8988T (cell line): ENCODE results near the gene PALMD.

ENCODE experiments used
- DNase-seq: peaks from one replicate; pipeline ENCODE4 v3.0.0; 2011

PALMD gene

DNA sequence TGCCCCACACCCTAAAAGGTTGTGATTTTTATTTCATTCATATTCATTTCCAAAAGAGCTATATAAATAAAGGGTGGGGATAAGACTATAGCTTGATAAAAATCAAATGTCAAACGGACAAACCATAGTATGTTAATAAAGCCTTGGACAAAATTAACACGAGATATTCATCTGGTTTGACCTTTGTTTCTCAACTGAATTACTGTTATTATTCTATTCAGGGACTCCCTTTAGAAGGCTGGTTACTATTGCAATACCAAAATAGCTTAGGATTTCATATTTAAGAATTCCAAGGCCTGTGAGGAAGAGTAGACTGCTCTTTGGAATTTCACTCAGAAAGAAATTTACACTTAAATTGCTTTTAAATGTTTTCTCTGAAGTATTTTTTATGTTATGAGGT is 10.2 kb upstream of the PALMD start:
- no peak for DNase-seq

DNA sequence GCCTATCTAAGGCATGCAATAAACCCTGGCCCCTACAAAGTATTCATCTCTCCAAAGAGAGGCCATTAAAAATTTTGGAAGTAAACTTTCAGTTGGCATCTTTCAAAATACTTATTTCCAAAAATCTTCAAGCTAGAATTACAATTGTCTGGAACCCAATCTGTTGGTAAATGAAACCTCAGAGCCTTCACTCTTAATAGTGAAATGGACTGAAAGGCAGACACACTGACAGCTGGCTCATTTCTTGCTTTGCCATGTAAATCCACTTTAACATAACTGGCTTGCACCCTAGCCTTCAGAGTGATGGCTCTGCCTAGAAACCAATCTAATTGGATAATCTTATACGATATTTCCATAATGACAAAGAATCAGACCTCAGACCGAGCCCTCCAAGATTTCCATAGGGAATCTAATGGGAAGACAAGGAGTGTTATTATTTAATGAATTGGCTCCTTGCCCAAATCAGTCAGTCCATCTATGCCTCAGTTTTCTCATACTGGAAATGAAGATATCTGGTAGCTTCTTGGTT is 9.2 kb upstream of the PALMD start:
- no peak for DNase-seq

DNA sequence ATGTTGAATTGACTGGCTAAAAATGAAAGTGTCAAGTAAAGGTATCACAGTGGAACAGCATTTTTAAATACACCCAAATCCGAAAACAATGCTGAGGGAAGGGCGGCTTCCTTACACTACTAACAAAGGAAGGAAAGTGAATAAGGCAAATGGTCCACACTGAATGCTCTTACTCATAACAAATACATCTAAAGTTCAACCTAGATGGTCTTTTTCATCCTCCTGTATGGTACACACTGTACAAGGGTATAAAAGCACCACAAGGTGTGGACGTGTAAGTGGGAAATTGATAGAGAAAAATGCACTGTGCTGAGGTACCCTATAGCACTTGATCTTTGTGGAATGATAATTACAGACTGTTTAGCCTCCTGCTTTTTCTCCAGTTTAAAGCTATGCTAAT is 7.1 kb upstream of the PALMD start:
- DNase-seq: no peak

DNA sequence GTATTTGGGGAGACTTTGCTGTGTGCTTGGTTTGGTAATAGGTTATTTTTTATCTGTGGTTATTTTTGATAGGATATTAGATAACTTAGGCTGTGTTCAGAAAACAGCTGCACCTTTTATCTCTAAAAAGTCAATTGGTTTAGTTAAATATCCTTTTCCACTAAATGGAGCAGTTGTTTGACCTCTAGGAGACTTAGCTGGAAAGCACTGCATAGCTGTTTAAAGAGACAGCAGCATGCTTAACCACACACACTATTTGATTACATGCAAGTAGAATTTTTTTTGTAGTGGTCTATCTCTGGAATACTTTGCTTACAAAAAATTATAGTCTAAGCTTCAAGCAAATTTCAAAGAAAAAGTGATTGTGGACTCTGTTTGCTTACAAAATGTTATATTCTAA is 6.5 kb upstream of the PALMD start:
- no peak for DNase-seq

DNA sequence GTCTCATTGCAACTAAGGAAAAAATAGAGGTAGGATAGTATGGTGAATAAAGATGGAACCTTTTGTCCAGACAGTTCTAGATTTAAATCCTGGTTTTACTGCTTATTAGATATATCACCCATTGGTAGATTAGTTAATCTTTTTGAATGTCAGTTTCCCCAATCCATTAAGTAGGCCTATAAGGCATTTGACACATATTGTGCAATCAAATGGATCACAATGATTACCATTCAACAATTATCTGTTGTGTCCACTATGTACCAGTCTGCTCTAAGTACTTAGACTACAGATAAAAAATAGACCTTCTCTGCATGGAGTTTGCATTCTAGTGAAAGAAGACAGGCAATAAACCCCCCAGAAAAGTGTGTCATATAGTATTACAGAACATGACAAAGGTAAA is 6.0 kb upstream of the PALMD start:
- DNase-seq: no peak

DNA sequence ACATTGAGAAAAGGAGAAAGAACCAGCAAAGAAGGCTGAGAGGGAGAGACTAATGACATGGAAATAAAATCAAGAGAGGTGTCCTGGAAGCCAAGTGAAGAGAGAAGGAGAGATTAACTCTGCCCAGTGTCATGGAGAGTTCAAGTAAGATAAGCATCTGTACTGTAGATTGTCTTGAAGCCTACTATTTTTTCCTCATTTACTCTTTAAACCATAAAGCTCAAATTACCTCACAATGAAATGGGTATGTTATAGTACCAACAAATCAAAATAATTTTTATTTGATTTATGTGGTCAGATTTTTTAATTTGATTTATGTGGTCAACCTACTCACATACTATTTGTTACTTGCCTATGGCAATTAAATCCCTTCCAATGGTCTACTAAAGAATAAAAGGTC is 5.2 kb upstream of the PALMD start:
- no peak for DNase-seq

DNA sequence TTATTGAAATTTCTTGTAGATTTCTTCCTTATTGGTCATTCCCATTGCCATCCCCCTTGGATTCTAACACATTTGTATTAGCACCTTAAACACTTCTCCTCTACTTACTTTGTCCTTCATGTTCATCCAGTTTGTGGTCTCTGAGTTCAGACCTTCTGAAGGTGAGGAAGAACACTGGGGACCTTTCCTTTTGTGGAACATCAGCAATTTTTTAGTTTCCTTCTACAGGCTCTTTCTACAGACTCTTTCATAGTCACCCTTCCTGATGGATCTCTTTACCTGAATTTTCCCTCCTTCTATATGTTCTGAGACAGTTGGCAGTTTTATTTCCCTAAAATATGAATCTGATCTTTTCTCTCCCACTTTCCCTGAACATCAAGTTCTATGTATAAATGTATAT is 4.4 kb upstream of the PALMD start:
- no peak for DNase-seq

DNA sequence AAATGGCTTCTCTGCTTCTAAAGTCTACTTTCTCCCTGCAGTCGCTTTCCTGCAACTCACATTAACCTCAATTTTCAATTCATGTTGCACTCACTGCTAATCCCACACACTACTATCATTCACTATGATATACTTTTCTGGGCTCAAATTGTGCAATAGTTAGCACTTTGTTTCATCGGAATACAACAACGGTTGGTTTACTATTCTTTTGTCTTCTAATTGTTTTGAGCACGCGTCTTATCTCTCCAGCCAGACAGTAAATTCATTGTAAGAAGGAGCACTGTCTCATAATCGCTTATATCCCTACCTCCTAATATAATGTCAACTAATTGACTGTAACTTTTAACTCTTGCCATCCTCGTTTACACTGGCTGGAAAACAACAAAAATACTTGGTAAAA is 3.9 kb upstream of the PALMD start:
- DNase-seq: no peak

DNA sequence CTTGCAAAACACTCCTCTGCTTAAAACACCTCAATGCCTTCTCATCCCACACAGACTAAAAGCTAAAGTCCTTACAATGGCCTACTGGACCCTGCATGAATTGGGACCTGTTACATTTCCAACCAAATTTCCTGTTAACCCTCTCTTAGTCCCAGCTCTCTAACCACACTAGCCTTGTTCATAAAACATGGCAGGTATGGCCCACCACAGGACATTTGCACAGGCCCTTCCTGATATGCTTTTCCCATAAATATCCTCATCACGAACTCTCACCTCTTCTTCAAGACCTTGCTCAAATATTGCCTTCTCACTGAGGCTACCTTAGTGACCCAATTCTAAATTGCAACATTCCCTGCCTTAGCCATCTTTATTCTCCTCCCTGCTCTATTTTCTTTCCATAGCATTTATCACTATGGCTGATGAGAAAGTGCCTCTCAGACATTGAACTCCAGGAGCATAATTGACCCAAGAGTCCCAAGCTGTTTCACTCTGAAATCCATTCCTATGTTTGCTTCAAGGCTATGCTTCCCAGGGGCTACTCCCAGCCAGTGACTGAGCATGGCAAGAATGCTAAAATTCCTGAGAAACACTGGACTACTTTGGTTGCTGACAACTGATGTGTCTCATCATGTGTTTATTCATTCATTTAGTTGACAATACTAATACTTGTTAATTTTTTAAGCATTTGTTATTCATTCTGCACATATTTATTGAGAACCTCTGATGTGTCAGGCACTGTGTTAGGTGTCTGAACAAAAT is 2.7 kb upstream of the PALMD start:
- no peak for DNase-seq

DNA sequence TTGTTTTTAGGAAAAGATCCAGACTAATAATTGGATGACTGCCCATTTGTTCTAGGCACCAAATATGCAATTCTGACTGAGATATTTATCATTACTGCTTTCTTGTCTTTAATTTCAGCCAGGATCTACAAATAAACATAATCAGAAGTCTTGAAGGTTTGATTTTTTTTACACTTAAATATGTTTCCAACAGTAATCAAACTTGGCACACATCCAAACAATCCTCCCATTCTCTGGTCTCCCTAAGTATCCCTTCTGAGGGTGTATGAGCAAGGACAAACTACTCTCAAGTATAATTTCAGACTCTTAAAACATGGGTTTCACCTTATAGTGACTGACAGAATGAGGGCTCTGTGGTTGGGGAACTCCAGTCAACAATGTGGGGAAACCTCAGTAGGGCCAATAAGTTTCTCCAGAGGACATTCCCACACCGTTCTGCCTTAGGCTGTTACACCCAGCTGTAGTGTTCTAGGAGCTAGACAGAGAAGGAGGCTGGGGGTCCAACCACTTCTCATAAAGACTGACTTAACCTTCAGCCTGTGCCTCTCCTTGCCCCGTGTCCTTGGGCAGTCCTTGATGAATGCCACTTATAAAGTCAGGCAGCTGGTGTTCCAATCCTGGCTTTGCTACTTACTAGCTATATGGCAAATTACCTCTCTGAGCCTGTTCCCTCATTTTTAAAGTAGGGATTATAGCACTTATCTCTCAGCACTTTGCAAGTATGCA is 1.5 kb upstream of the PALMD start:
- DNase-seq: no peak

DNA sequence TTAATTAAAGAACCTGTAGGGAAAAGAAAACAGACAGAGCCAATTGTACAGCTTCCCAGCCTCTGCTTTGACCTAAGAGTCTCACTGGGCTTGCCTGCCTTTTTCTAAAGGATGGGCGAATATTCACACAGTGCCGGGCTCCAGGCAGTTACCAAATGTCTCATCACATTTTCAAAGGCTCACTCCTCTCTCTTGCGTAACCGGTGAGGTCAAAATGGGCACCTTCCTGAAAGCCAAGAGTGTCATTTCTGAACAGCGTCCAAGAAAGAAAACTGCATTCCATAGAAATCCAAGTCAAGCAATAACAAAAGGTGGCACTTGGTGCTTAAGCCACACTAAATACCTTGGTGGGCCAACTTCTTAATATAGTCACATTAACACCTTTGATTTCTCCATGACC is 710 bp upstream of the PALMD start:
- DNase-seq: no peak

DNA sequence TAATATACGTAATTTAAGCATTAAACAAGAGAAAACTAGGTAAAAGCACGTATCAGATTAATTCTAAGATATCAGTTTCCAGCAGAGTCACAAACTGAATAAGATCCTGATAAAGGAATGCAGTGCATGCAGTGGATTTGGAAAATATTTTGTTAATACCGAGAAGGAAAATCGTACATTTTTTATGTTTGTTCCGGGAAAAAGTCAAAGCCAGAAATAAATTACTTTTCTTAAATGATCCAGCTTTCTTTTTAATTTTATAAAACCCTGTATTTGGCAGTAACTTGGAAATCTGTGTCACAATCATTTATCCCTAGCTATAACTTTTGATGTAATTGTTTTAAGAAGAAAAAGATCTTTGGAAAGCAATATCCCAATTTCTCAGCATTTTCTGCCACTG is 955 bp downstream of the PALMD start:
- no peak for DNase-seq

DNA sequence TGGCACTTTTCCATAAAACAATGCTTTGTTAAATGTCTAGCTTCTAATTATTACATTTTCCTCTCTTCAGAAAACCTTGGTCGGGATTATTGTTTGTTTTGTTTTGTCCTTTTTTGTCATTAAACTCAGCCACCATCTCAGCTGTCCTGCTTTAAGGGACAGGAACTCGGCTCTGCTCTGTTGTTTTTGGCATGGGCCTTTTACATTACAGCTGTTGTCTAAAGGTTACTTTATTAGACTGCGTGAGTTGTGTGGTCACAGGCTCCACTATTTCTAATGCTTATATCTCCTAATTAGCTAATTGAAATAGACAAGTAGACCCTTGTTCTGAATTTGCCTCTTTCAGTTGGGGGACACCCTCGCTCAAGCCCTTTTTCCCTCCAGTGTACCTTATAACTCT is 1.6 kb downstream of the PALMD start:
- DNase-seq: no peak

DNA sequence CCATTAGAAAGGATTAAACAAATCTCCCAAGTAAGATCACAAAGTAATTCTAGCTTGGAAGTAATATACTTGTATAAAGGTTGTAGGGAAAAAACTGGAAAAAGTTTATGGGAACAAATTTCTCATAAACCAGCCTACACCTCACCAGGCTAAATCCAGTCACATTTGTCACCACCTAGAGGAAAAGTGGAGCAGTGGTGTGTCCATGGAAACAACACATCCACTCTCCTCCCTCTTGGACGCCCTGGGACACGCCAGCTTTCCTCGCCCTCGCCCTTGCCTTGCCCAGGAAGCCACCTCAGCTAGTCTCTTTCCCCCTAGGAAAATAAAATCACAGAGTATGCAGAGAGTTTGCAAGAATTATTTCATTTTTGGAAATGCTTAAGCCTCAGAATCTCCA is 2.2 kb downstream of the PALMD start:
- no peak for DNase-seq

DNA sequence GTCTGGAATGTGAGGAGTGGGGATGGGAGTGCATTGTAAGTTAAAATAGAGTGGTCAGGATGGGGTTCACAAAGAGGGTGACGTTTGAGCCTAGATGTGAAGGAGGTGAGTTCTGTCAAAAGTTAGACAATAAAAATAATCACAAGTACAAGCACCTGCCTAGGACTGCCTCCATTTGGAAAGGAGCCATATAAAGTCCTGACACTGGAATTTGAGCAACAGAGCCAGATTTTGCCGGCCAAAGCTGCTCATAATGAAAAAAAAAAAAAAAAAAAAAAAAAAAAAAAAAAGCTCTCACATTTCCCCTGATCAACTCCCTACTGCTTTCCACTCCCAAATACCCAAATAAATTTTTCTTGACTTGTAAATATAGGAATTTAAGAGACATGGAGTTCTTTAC is 4.1 kb downstream of the PALMD start:
- DNase-seq: no peak

DNA sequence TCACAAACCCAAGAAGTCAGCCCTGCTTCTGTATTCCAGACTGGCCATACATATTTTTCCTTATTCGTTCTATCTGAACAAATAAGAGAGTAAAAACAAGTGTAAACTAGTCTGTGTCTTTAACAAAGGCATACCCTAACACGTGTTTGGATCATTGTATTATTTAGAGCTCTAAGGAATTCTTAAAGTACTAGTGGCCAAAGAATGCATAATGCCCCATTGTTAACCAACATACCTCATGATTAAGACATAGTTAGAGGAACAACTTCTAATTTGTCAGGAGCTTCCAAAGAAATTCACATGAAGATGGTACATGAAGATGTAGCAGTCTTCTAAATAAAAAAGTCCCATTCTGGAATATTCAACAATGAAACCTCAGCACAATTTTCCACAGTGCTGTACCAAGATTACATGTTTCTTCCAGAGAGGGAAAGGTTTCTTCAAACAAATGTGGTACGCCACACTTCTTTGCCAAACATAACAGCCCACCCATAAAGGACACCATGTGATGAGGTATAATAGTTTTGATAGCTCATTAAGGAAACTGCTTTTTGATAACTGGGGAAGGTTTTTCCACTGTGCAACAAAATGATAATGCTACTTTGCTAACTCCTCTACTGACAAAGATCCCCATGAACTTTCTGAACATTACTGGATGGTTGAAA is 5.0 kb downstream of the PALMD start:
- DNase-seq: no peak

DNA sequence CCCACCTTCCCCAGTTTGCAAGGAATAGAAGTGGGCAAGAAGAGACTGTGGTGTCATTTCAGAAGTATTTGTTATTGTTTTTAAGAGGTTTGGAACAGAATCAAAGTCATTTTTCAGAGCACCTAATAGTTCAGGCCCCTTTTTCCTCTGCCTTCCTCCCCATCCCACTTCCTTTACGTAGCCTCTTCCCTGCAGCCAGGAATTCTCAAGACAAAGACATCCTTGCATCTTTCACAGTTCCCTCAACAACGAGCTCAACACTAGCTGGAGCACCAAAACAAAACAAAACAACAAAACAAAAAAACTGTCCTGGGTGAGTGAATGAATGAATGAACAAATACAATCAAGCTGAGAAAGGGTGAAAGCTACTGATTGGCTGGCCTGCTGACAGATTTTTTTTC is 7.0 kb downstream of the PALMD start:
- no peak for DNase-seq

DNA sequence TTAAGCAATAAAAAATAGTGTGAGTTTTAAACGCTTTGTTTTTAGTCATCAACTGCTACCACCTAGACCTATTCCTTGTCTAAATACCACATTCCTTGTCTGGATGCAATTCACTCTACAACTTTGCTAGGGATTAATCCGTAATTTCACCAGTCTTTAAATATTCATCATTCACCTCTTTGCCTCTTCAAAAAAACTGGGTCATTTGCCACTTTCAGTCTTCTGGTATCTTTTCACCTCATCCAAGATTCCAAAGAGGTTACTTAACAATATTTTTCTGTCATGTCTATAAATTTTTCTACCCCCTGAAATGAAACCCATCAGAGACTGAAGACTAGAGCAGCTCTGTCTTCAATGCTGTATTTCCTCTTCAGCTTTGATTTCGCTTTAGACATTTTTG is 9.5 kb downstream of the PALMD start:
- no peak for DNase-seq

DNA sequence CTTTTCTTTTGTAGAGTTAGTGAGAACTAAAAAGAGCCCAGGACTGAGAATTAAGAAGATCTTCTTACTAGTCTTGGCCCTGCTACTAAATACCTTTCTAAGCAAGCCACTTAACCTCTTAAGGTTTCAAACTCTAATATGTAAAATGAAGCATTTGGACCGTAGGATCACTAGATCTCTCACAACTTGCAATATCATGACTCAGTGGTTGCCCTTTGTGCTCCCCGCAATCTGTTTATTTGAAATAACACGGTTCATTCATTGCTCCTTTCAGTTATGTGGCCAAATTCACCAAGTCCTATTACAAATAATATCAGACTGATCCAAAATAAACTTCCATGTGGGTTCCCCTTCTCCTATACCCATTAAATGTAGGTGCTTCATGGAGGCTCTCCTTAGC is 10.8 kb downstream of the PALMD start:
- no peak for DNase-seq

DNA sequence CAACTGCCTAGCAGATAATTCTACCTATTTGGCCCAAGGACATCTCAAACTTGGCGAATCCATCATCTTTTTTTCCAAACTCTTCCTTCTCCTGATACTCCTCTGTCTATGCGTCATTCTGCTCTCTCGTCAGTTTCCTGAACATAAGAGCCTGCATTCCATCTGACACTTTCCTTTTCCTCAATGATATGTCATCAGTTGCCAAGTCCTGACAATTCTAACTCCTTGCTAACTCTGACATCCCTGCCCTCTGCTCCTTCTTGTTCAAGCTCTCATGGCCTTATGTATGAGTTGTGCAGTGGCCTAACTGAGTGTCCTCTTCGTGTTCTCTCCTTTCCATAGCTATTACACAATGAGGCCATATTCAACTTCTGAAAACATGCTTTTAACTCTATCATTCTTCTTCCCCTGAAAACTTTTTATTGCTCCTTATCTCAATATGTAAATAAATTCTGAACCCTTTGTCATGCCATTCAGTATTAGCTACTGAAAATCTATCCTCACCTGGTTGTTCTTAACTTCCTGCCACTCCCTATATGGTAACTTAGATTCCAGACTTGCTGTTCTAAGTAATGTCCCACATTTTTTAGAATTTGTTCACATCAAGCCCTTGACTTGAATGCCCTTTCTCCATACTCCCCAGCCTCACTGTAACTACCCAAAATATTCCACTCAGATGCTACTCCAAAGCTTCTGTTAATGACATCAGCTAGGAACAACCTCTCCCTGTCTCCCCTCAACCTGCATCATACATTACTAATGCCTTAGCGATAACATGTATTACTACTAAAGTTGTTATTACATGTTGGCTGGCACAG is 11.5 kb downstream of the PALMD start:
- DNase-seq: no peak

DNA sequence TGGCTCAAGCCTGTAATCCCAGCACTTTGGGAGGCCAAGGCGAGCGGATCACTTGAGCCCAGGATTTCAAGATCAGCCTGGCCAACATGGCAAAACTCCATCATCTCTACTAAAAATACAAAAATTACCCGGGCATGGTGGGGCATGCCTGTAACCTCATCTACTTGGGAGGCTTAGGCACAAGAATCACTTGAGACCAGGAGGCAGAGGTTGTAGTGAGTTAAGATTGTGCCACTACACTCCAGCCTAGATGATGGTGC is 12.0 kb downstream of the PALMD start:
- DNase-seq: no peak

DNA sequence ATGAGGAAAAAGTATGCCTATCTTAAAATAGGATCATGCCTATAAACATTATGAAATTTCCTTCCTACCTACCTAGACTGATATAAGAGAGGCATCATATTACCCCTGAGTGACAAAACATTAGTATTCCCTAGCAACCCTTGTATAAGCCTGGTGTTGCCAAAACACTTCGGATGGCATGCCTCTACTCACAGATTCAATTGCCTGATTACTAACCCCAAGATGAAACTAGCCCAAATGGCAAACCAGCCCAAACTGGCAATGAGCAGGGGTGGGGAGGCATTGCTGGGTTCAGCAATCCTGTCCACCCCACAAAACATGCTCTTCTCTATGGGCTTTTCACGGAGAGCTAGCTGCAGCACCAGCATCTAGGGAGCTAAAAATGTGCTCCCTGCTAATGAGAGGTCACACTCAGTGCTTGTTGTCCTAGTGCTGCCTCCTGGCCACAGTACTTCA is 13.9 kb downstream of the PALMD start:
- no peak for DNase-seq

DNA sequence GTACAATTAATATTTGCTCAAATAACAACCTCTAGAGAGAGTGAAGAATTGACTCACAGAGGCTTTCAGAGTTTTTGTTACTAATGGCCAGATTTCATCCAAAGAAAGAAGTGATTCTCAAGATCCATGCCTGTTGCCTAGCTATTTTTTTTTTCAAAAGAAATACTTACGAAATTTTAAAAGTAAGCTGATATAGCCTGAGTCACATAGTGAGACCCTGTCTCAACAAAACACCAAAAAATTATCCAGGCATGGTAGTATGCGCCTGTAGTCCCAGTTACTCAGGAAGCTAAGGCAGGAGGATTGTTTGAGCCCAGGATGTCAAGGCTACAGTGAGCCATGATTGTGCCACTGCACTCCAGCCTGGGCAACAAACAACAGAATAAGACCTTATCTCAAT is 14.6 kb downstream of the PALMD start:
- no peak for DNase-seq
